Stimulated activated CD4-positive, alpha-beta T cell treated with anti-CD3 and anti-CD28 coated beads, TNF-alpha, amount 100 ng/mL, for 1 hour (primary cell): ENCODE data around the gene MAN1C1.
A peak's percentile ranks its signal among the peaks of the same experiment; 100 is the strongest.
"Not testable (repeated sequence)": the region's sequence is repeated elsewhere in the genome, so short reads cannot be mapped to it uniquely, and the experiment has no call there.

Experiments
- DNase-seq, 3 donors: peaks; one replicate each; pipeline ENCODE4 v3.0.0-alpha.2; 2020; ENCODE audit warnings: low read depth in 3 of 3, low spot score in 1 of 3

The MAN1C1 gene

GRCh38 chr1:25634066-25634465, 17.5 kb downstream of the MAN1C1 start:
- no peak for DNase-seq

GRCh38 chr1:25634896-25635295, 18.3 kb downstream of the MAN1C1 start:
- DNase-seq, result no peak

- DNase-seq, result not testable (repeated sequence)
These were observed 19.6 kb downstream of the MAN1C1 start for GRCh38 chr1:25636141-25636540.

GRCh38 chr1:25640646-25641328, 24.2 kb downstream of the MAN1C1 start:
- DNase-seq, result no peak

GRCh38 chr1:25641329-25641725, 24.7 kb downstream of the MAN1C1 start:
- no peak for DNase-seq

GRCh38 chr1:25641931-25642573, 25.5 kb downstream of the MAN1C1 start:
- DNase-seq, result no peak

GRCh38 chr1:25642574-25643108, 26.1 kb downstream of the MAN1C1 start:
- peak in 2 of 3 donors; percentile 34 to 41 for DNase-seq

- no peak for DNase-seq
These were observed 27.3 kb downstream of the MAN1C1 start for GRCh38 chr1:25643929-25644328.

- DNase-seq, result no peak
These were observed 28.4 kb downstream of the MAN1C1 start for GRCh38 chr1:25644962-25645361.

GRCh38 chr1:25645637-25646400, 29.2 kb downstream of the MAN1C1 start:
- no peak for DNase-seq

- DNase-seq, result no peak
These were observed 30.5 kb downstream of the MAN1C1 start for GRCh38 chr1:25647106-25647505.

GRCh38 chr1:25647863-25648262, 31.3 kb downstream of the MAN1C1 start:
- no peak for DNase-seq

GRCh38 chr1:25648681-25649440, 32.3 kb downstream of the MAN1C1 start:
- no peak for DNase-seq

- no peak for DNase-seq
These were observed 33.1 kb downstream of the MAN1C1 start for GRCh38 chr1:25649505-25650288.

GRCh38 chr1:25650289-25650576, 33.6 kb downstream of the MAN1C1 start:
- DNase-seq, result no peak

GRCh38 chr1:25651036-25651640, 34.5 kb downstream of the MAN1C1 start:
- DNase-seq, result no peak

GRCh38 chr1:25651824-25652741, 35.5 kb downstream of the MAN1C1 start:
- no peak for DNase-seq

GRCh38 chr1:25653558-25653957, 37.0 kb downstream of the MAN1C1 start:
- no peak for DNase-seq

GRCh38 chr1:25654109-25654660, 37.6 kb downstream of the MAN1C1 start:
- no peak for DNase-seq
